Anterior cingulate cortex (tissue), 58 donors: ENCODE data around the gene FOSL2.
A peak's percentile ranks its signal among the peaks of the same experiment; 100 is the strongest.

ENCODE experiments used
- DNase-seq, 58 donors: peaks; one replicate each; lab custom pipeline; 2025; lab: John Stamatoyannopoulos, UW

The FOSL2 gene

DNA sequence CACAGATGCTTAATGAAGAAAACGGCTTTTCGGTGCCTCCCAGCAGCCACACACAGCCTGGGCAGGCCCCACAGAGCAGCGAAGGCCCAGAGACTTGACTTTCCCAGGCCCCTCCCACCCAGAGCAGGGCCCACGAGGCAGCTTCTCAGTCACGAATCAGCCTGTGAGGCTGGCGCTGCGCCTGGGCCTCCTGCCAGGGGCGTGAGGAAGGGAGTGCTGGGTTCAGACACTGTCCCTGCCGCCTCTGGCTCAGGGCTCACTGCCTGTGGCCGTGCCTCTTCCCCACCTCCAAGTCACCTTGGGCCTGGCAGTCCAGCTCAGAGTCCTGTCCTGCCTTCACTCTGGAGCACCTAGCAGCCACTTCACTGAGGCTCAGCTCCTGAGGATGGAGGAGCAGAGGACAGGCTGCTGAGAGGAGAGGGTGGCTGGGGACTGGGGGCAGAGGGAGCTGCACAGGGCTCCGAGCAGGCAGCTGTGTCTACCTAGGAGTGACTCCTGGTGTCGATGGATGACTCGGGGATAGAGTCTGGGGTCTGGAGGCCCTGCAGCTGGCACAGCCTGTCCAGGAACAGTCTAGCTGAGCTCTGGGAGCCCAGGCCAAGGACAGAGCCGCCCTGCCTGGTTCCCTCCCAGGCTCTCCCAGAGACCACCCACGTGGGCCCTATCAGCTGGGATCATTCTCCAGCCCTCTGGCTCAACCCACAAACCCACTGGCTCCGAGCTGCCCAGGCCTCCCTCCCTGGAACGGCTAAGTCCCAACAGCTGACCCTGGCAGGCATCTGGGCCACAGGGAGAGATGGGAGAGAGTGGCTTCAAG is 36.4 kb upstream of the FOSL2 start:
- peak in 46 of 58 donors; percentile 7 to 74 (median 33) for DNase-seq

DNA sequence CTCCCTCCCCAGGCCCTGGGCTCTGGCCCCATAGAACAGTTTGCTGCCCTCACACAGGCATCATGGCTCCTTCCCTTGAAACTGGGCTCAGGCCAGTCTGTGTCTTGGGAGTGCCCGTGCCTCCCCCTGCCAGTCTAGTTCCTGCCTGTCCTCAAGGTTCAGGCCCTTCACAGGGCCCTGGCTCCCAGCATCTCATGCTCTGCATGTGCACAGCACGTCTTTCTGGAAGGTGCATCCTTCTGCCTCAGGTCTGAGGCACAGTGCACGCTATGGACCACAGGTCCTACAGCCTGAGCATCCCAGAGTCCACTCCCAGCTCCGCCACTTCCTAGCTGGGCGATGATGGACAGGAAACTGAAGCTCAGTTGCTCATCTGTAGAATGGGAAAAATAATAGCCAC is 35.6 kb upstream of the FOSL2 start:
- DNase-seq, result no peak

- DNase-seq, result no peak
These were observed 34.5 kb upstream of the FOSL2 start for GRCh38 chr2:28357948-28358667.

DNA sequence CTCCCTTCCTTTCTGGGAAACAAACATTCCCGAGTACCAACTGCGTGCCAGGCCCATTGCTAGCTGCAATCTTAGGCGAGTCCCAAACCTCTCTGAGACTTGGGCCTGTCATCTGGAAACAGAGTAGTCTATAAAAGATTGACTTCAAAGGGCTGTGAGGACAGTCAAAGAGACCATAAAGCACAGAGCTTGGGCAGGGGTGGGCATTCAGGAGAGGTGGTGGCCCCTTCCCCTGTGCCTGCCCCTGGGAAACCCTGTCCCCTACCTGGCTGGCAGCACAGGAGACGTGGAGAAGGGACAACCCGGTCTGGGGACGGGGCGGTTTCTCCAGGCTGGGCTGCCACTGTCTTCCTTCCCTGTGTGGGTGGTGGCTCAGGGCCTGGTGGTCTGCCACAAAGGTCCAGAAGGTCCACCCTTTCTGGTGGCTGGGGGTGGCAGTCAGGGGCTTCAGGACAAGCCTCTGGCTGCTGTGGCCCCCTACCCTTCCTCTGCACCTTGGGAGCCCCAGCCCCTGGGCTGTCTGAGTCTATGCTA is 33.9 kb upstream of the FOSL2 start:
- no peak for DNase-seq

DNA sequence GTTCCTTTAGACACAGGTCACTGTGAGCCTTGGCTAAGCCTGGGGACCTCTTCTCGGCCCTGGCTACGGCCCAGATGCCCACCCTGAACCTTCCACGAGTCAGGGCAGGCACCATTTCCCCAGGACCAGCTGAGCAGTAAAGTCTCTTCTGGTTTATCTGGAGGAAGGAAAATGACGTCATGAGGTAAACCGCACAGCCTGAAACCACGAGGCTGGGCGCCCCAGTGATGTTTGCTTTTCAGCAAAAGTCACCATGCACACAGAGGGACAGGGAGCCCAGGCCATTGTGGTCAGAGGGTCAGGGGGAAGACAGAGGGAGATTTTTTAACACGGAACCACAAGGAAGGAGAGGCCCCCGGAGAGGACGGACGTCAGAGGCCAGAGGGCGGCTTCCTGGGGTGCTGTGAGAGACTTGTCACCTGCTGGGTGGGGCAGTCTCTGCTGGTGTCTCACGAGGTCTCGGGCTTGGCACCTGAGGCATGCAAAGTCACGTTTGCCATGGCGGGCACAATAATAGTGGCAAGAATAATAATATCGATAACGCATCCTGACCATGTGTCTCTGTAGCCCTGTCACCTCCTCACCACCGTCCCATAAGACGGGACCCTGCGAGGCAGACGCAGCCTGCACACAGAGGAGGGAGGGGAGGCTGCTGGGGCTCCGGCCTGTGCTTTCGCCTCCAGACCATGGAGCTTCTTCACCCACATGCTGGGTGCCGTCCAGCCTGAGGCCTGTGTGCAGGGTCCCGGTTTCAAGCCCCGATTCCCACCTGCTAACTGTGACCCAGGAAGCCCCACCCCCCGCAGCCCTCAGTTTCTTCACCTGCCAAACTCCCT is 33.2 kb upstream of the FOSL2 start:
- peak in 10 of 58 donors; percentile 8 to 45 (median 22) for DNase-seq

DNA sequence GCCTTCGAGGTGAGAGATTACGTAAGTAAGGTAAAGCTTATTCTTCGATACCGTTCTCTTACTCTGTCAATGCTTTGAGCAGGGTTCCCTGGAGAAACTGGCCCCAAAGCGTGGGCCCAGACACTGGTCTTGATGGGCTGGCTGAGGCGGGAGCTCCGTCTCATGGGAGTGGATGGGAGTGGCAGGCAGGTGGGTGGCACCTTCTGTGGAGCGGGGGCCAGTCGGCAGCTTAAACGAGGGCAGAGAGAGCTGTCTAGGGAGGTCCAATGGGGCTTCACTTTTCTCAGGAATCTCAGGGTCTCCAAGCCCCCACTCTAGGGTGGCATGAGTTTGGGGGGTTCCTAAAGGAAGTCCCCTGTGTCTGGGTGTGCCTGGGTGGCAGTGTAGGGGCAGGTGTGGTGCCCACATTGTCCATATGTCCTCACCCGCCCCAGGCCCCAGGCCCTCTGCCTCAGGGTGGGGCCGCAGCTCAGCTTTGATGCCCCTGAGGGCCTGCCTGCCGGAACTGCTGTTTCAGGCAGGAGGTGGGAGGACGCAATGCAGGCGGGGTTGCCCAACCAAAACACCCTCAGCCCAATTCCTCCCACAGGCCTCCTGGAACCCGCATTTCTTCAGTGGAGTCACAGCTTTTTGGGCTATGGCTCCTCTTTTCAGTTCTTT is 32.5 kb upstream of the FOSL2 start:
- no peak for DNase-seq

GRCh38 chr2:28360718-28361293 is 31.9 kb upstream of the FOSL2 start:
- DNase-seq, result no peak

- no peak for DNase-seq
These were observed 30.5 kb upstream of the FOSL2 start for GRCh38 chr2:28361991-28362710.

DNA sequence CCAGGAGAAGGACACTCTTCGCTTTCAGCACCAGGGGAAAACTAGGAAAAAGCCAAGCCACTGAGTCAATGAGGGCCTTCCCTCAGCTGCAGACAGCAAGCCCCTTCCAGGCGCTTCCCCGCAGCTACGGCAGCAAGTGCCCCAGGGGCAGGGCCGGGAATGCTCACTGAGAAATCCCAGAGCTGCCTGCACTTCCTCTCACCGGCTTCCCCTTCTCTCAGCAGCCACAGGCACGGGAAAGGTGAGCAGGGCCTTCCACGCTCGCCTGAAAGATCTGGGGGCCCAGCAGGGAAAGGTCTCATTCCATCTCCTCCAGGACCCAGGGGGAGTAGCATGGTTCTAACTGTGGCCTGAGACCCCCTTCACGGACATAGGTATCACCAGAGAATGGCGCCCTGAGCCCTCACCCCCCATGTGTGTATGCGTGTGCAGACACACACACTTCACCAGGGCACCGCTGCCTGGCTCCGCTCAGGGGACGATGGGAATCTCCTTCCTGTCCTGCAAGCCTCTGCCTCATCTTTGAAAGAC is 29.6 kb upstream of the FOSL2 start:
- no peak for DNase-seq

- no peak for DNase-seq
These were observed 28.9 kb upstream of the FOSL2 start for GRCh38 chr2:28363686-28364280.

- no peak for DNase-seq
These were observed 28.0 kb upstream of the FOSL2 start for GRCh38 chr2:28364610-28365009.

GRCh38 chr2:28365158-28365557 is 27.5 kb upstream of the FOSL2 start:
- DNase-seq, result peak in 1 of 58 donors; percentile 11

DNA sequence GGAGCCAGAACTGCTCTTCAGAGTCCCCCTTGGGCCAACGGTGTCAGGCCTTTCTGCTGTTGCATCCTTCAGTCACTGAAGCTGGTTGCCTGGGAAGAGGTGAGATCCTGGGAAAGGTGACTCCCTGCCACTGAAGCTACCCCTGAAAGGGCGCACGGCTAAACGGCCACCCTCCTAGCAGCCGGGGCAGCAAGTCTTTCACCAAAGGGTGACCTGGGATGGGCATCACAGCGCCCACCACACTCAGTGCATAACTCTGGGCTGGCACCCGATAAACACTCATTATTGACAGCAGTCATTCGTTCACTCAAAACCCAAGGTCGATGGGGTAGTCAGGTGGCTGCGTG is 26.5 kb upstream of the FOSL2 start:
- no peak for DNase-seq

GRCh38 chr2:28366496-28367282 is 26.0 kb upstream of the FOSL2 start:
- no peak for DNase-seq

DNA sequence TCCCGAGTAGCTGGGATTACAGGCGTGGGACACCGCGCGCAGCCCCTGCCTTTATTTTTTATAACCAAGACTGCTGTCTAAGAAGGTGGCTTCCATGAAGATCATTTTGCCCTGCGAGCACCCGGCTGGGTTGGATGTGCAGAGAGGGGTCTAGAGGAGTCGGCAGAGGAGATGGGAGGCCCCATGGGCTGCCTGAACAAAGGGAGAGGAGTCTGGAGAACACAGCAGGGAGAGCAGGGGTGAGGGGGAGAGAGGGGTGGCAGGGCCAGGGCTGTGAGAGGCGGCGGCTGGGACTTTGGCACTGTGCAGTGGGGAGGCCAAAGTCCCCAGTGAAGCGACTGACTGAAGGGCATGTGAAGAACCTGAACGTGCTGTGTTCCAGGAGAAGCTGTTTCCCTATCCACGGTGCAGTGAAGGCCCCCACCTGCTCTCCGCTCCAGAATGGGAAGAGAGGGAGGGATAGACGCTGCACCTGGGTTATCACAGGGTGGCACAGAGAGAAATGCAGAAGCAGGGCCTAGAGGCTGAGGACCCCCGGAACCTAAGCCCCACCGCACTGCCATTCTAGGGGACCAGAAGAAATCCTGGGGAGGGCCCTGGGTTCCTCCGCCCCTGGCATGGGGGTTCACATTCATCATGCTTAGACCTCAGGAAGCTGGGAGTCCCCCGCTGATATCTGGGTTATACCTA is 24.8 kb upstream of the FOSL2 start:
- DNase-seq, result no peak

GRCh38 chr2:28368357-28368798 is 24.3 kb upstream of the FOSL2 start:
- DNase-seq, result no peak

- DNase-seq, result no peak
These were observed 23.3 kb upstream of the FOSL2 start for GRCh38 chr2:28369358-28369757.
